NT2/D1 (cell line): ENCODE data around the gene ACSL5.

ENCODE experiments used
- DNase-seq: peaks from one replicate; pipeline ENCODE4 v3.0.0-alpha.2; 2011; ENCODE audit warnings: low read depth, low spot score
- H3K27me3 ChIP-seq: 2 replicates; pipeline ENCODE4 v1.6.0; 2011; ENCODE audit warnings: mild to moderate bottlenecking; ENCODE audit not compliant: insufficient read length, insufficient read depth
- H3K36me3 ChIP-seq: 2 replicates; pipeline ENCODE4 v1.6.1; 2011; ENCODE audit warnings: mild to moderate bottlenecking, low read length, mixed read lengths; ENCODE audit not compliant: insufficient read depth, insufficient read length
- H3K4me1 ChIP-seq: 2 replicates; pipeline ENCODE4 v1.5.1; 2011; ENCODE audit not compliant: insufficient read depth, insufficient read length
- H3K4me3 ChIP-seq: 2 replicates; pipeline ENCODE4 v1.5.1; 2011; ENCODE audit warnings: low read depth; ENCODE audit not compliant: insufficient read length
- H3K9ac ChIP-seq: 2 replicates; pipeline ENCODE4 v1.6.0; 2011; ENCODE audit warnings: low read depth; ENCODE audit not compliant: insufficient read length
- H3K9me3 ChIP-seq: 2 replicates; pipeline ENCODE4 v1.5.1; 2011; ENCODE audit warnings: mild to moderate bottlenecking, low read length; ENCODE audit not compliant: insufficient read depth
- SUZ12 ChIP-seq: IDR thresholded peaks from 2 replicates; pipeline ENCODE4 v1.6.1; 2011; ENCODE audit not compliant: insufficient read length, insufficient read depth; ENCODE audit errors: extremely low read depth
- YY1 ChIP-seq: IDR thresholded peaks from 2 replicates; pipeline ENCODE4 v1.6.1; 2011; ENCODE audit not compliant: insufficient read length, insufficient read depth
- ZNF274 ChIP-seq: IDR thresholded peaks from 2 replicates; pipeline ENCODE4 v1.6.1; 2011; ENCODE audit warnings: mild to moderate bottlenecking, low read depth, low read length

Gene ACSL5

DNA sequence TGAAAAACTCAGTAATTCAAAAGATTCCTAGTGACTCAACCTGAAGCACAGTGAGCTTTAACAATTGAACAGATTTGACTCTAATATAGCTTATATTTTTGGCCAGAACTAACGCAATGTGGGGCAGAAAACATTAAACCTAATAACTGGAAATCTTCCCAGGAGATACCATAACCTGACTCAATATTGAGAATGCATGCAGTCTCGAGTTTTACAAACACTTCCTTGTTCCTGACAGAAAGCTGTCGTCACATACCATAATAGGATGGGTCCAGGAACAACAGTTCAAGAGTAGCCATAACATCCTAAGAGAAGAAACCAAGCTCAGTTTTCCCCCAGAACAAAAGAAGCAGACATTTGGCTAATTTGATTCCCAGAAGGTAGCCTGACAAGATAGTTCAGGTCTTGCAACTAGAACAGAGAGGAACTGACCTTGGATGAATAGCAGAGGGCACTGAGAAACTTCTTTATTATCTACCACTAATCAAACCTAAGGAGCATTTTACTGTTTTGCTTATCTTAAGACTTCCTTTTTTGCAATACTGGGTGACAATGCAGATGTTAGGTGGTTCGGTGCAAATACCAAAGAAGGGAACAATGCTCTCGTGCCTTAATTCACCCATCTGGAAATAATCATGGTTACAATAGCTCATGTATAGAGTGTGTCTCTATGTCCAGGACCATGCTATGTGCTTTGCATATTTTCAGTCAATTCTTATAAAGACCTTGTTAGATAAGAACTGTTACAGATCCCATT, 38.6 kb upstream of the ACSL5 start:
- DNase-seq, result no peak
- Histone ChIP-seq H3K27me3 (peaks cover 3% of the 10 kb centered on the region), H3K9ac (no peak overlapping the region), H3K4me3 (no peak overlapping the region), H3K9me3 (no peaks in the 10 kb centered on the region), H3K36me3 (no peaks in the 10 kb centered on the region), H3K4me1 (no peaks in the 10 kb centered on the region)
- no peak for TF ChIP-seq YY1
- TF ChIP-seq ZNF274, result no peak
- no peak for TF ChIP-seq SUZ12

- H3K9me3 ChIP-seq, result no peaks in the 10 kb centered on the region
- H3K9ac ChIP-seq, result no peak overlapping the region
- no peak for DNase-seq
- TF ChIP-seq SUZ12 (no peak), ZNF274 (no peak), YY1 (no peak)
- H3K36me3 ChIP-seq, result no peaks in the 10 kb centered on the region
- H3K4me1 ChIP-seq, result no peaks in the 10 kb centered on the region
- peaks cover 3% of the 10 kb centered on the region for H3K27me3 ChIP-seq
- H3K4me3 ChIP-seq, result no peak overlapping the region
These were observed 38.0 kb upstream of the ACSL5 start for GRCh38 chr10:112335868-112336265.

DNA sequence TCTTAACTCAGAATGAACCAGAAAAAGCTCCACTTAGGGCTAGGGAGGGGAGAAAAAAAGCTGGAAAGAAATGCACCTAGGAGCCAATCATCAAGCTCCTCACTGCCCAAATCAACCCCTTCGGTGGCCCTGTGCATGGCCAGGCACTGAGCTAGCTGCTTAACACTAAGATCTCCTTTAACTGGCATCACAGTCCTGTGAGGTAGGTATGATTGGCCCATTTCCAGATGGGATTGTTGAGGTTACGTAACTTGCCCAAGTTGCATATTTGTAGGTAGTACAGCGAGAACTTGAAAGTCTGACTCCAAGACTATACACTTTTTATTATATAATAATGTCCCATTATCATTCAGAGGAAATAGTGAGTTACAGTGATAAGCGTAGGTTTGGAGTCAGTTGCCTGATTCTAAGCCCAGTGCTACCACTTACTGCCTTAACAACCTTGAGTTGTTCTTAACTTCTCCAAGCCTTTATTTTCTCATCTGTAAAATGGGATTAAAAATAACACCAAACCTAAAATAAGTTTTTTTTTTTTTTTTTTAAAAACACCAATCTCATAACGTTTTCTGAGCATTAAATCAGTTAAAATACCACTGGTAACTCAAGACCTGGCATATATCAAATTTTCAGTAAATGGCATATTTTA, 37.2 kb upstream of the ACSL5 start:
- Histone ChIP-seq H3K4me1 (no peaks in the 10 kb centered on the region), H3K9ac (no peak overlapping the region), H3K4me3 (no peak overlapping the region), H3K9me3 (no peaks in the 10 kb centered on the region), H3K27me3 (peaks cover 3% of the 10 kb centered on the region), H3K36me3 (no peaks in the 10 kb centered on the region)
- DNase-seq, result no peak
- TF ChIP-seq SUZ12, result no peak

DNA sequence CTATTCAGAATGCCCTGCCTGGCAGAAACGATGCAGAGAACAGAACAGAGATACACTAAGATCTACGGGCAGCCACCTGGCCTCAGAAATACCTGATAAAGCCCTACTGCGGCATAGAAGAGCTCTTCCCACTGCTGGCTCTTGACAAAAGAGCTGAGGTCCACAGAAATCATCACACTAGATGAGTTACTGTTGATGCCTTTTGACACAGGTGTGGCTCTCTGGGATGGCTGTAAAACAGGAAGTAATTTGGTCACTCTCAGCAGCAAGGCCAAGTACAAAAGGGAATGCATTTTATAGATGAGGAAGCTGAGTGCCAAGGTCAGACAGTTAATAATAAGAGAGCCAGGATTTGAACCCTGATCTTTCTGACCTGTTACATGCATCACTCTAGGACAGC, 35.0 kb upstream of the ACSL5 start:
- DNase-seq, result no peak
- no peaks in the 10 kb centered on the region for H3K4me1 ChIP-seq
- peaks cover 3% of the 10 kb centered on the region for H3K27me3 ChIP-seq
- TF ChIP-seq YY1, result no peak
- no peak for TF ChIP-seq SUZ12
- TF ChIP-seq ZNF274, result no peak
- H3K9ac ChIP-seq, result no peak overlapping the region
- no peaks in the 10 kb centered on the region for H3K36me3 ChIP-seq
- no peak overlapping the region for H3K4me3 ChIP-seq
- H3K9me3 ChIP-seq, result no peaks in the 10 kb centered on the region

- no peak for DNase-seq
- no peak overlapping the region for H3K4me3 ChIP-seq
- TF ChIP-seq SUZ12 (no peak), ZNF274 (no peak), YY1 (no peak)
These were observed 33.3 kb upstream of the ACSL5 start for GRCh38 chr10:112340601-112341000.

DNA sequence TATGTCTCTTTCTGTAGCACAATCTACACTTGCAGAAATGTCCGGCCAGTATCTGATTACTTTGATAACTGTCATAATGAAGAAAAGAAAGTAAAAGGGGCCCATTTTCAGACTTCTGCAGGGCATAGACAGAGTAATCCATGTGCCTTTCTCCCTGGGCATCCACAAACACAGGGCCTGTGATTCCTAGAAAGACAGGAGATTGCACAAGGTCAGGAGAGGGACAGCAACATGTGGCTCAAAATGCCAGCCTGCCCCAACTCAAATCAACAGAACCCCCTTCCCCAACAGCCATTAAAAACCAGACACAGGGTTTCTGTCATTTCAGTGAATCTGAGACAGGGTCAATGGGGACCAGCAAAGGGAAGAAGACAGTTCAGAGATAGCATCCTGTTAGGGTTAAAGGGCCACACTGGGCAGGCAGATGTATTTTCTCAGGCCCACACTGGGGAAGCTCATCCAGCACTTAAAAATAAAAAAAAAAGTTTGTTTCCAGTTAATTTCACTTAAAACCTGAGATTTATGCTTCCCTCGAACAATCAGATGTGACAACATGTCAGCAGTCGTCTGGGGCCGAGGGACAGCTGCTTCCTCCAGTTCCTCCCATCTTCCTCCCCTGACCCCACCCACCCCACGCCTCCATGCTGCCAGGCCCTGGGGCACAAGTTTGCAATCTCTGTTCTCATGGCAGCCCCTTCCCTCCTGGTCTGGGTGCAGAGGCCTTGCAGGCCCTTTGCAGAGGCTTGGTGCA, 30.7 kb upstream of the ACSL5 start:
- no peaks in the 10 kb centered on the region for H3K4me1 ChIP-seq
- no peak for DNase-seq
- no peaks in the 10 kb centered on the region for H3K9me3 ChIP-seq
- no peaks in the 10 kb centered on the region for H3K27me3 ChIP-seq
- no peak overlapping the region for H3K4me3 ChIP-seq
- no peaks in the 10 kb centered on the region for H3K36me3 ChIP-seq
- H3K9ac ChIP-seq, result no peak overlapping the region
- TF ChIP-seq ZNF274, result no peak

More at GRCh38 chr10:112340601-112341000, 33.3 kb upstream of the ACSL5 start:
- Histone ChIP-seq H3K9me3 (no peaks in the 10 kb centered on the region), H3K9ac (no peak overlapping the region), H3K27me3 (peaks cover 3% of the 10 kb centered on the region), H3K4me1 (no peaks in the 10 kb centered on the region), H3K36me3 (no peaks in the 10 kb centered on the region)

- Histone ChIP-seq H3K9ac (no peak overlapping the region), H3K4me3 (no peak overlapping the region), H3K36me3 (no peaks in the 10 kb centered on the region), H3K9me3 (no peaks in the 10 kb centered on the region), H3K27me3 (no peaks in the 10 kb centered on the region), H3K4me1 (no peaks in the 10 kb centered on the region)
- TF ChIP-seq YY1 (no peak), SUZ12 (no peak), ZNF274 (no peak)
- DNase-seq, result no peak
These were observed 29.7 kb upstream of the ACSL5 start for GRCh38 chr10:112344261-112344660.
